D721Med (cell line): ENCODE data around the gene CLEC1A.

ENCODE experiments used
- DNase-seq: peaks from one replicate; pipeline ENCODE4 v3.0.0; 2011; ENCODE audit warnings: low spot score; ENCODE audit not compliant: insufficient read length
- FAIRE-seq: peaks from 2 replicates; lab custom pipeline; 2011; peaks lifted over from hg19 to GRCh38; lab: Jason Lieb, UNC
- TF ChIP-seq, protein P1 (sequence below): IDR thresholded peaks from 2 replicates; pipeline ENCODE4 v1.5.1; 2012; ENCODE audit warnings: mild to moderate bottlenecking, control low read depth; ENCODE audit not compliant: insufficient read depth; ENCODE audit errors: missing control alignments

The CLEC1A gene

DNA sequence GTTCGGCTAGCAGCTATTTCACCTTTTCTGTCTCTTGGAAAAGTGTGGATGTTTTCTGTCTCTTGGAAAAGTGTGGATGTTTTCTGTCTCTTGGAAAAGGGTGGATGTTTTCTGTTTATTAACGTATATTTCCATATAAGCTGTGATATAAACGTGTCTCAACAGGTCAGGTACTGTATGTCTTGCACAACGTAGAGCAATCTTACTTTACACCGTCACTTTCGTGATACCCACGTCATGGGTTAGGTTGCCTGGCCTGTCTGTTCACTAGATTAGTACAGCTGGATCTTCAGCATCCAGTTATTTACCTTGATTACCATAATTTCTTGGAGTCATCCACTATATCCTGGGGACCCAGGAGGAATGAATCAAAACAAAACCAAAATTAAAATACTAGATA, 17.1 kb upstream of the CLEC1A start:
- no peak for FAIRE-seq
- DNase-seq, result no peak
- TF ChIP-seq, protein P1, sequence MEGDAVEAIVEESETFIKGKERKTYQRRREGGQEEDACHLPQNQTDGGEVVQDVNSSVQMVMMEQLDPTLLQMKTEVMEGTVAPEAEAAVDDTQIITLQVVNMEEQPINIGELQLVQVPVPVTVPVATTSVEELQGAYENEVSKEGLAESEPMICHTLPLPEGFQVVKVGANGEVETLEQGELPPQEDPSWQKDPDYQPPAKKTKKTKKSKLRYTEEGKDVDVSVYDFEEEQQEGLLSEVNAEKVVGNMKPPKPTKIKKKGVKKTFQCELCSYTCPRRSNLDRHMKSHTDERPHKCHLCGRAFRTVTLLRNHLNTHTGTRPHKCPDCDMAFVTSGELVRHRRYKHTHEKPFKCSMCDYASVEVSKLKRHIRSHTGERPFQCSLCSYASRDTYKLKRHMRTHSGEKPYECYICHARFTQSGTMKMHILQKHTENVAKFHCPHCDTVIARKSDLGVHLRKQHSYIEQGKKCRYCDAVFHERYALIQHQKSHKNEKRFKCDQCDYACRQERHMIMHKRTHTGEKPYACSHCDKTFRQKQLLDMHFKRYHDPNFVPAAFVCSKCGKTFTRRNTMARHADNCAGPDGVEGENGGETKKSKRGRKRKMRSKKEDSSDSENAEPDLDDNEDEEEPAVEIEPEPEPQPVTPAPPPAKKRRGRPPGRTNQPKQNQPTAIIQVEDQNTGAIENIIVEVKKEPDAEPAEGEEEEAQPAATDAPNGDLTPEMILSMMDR, result no peak

- TF ChIP-seq, protein P1, result no peak
- no peak for FAIRE-seq
- no peak for DNase-seq
Measured at GRCh38 chr12:10115311-10115710, 16.5 kb upstream of the CLEC1A start.

DNA sequence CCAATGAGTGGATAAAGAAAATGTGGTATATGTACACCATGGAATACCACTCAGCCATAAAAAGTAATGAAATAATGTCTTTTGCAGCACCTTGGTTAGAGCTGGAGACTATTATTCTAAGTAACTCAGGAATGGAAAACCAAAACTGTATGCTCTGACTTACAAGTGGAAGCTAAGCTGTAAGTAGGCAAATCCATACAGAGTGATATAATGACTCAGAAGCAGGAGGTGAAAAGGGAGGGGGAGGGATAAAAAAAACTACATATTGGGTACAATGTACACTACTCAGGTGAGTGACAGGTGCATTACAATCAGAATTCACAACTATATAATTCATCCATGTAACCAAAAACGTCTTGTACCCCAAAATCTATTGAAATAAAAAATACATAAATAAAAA, 15.1 kb upstream of the CLEC1A start:
- TF ChIP-seq, protein P1, result no peak
- no peak for FAIRE-seq
- no peak for DNase-seq

GRCh38 chr12:10113075-10113474, 14.3 kb upstream of the CLEC1A start:
- TF ChIP-seq, protein P1, result no peak
- no peak for FAIRE-seq

DNA sequence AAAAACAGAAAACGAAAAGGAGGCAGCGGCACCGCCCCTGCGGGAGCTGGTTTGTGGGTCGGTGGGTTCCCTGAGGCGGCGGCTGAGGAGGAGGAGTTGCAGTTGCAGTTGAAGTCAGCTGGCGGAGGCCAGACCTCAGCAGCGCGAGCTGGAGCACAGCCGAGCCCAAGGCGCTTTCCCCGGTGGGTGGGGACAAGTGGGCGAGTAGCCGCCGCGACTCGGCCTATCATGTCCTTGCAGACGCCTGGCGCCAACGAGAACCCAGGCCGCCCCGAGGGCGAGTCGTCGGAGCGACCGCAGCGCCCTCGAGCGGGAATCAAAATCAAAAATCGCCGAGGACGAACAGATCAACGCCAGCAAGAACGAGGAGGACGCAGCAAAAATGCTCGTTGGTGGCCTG, 12.7 kb upstream of the CLEC1A start:
- DNase-seq, result no peak
- no peak for FAIRE-seq
- TF ChIP-seq, protein P1, result no peak

More at GRCh38 chr12:10113075-10113474, 14.3 kb upstream of the CLEC1A start:
- DNase-seq, result no peak

- TF ChIP-seq, protein P1, result no peak
- FAIRE-seq (no peak), DNase-seq (no peak)
Measured at GRCh38 chr12:10110256-10110844, 11.6 kb upstream of the CLEC1A start.

DNA sequence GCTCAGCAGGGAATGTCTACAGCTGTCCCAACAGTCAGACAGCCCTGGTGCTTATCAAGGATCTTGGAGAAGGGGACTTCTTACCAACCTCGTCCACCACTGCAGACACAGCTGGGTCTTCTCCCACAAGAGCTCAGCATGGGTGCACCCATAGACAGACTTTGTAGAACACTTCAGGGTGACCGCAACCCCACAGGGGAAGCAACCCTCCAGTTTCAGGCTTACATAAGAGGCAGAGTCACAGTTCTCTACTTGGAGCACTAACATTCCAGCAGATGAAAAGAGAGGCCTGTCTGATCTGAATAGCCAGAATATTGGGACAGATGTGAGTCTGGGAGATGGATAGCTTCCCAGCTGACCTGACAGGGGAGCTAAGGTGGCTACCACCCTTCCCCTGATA, 3.5 kb upstream of the CLEC1A start:
- FAIRE-seq (no peak), DNase-seq (no peak)
- TF ChIP-seq, protein P1, result no peak
